ENCODE results near the gene DMRTB1. TPM values are rescaled to one million over a fixed set of nuclear protein-coding genes. Genes with fewer than 3 reads are reported as not detected.

DMRTB1 gene
- polyA plus RNA-seq, 1 donor: 0.10 TPM

- DNase-seq: no peak
These were observed 27.3 kb downstream of the DMRTB1 start for GRCh38 chr1:53486395-53487026.

GRCh38 chr1:53490351-53490750 is 31.2 kb downstream of the DMRTB1 start:
- no peak for DNase-seq

- DNase-seq: no peak
These were observed 36.6 kb downstream of the DMRTB1 start for GRCh38 chr1:53495633-53496345.

- no peak for DNase-seq
These were observed 39.4 kb downstream of the DMRTB1 start for GRCh38 chr1:53498555-53499131.

GRCh38 chr1:53499257-53500203 is 40.3 kb downstream of the DMRTB1 start:
- DNase-seq: no peak

GRCh38 chr1:53500204-53501064 is 41.2 kb downstream of the DMRTB1 start:
- DNase-seq: no peak

GRCh38 chr1:53501065-53502005 is 42.1 kb downstream of the DMRTB1 start:
- no peak for DNase-seq

GRCh38 chr1:53502641-53503432 is 43.6 kb downstream of the DMRTB1 start:
- DNase-seq: no peak

- DNase-seq: no peak
These were observed 44.4 kb downstream of the DMRTB1 start for GRCh38 chr1:53503433-53504217.

GRCh38 chr1:53504901-53505300 is 45.7 kb downstream of the DMRTB1 start:
- DNase-seq: no peak

- no peak for DNase-seq
These were observed 46.2 kb downstream of the DMRTB1 start for GRCh38 chr1:53505401-53505800.

- no peak for DNase-seq
These were observed 46.7 kb downstream of the DMRTB1 start for GRCh38 chr1:53505891-53506290.

GRCh38 chr1:53506355-53507050 is 47.3 kb downstream of the DMRTB1 start:
- DNase-seq: no peak

GRCh38 chr1:53507116-53507820 is 48.1 kb downstream of the DMRTB1 start:
- no peak for DNase-seq

- DNase-seq: no peak
These were observed 49.1 kb downstream of the DMRTB1 start for GRCh38 chr1:53508056-53508990.

All from left kidney (tissue), 2 donors.